K562 (cell line): ENCODE measurements around the gene IL4I1. TPM values are rescaled to one million over a fixed set of nuclear protein-coding genes. Genes with fewer than 3 reads are reported as not detected.
A peak's percentile ranks its signal among the peaks of the same experiment; 100 is the strongest.

ENCODE experiments used
- CXXC5 ChIP-seq: fragments of 250-450 bp; sonication (Bioruptor Pico); IDR thresholded peaks from 2 replicates; pipeline ENCODE4 v1.8.0; 2022; ENCODE audit warnings: inconsistent platforms, mild to moderate bottlenecking, moderate library complexity
- JUN ChIP-seq, 2 experiments: sonication (generic) in 1 of 2; formaldehyde crosslinking in 1 of 2; IDR thresholded peaks; 2 replicates each; pipeline versions ENCODE4 v1.6.1 to v1.8.0; 2012 to 2022; ENCODE audit warnings: borderline replicate concordance in 2 of 2, mild to moderate bottlenecking in 2 of 2, improper control_type of control experiment in 1 of 2, low read depth in 1 of 2, low read length in 1 of 2, missing genetic modification reagents in 1 of 2
- KLF6 ChIP-seq: fragments of 250-450 bp; sonication (Bioruptor Pico); IDR thresholded peaks from 2 replicates; pipeline ENCODE4 v1.4.0; 2020; ENCODE audit warnings: mild to moderate bottlenecking, moderate library complexity, borderline replicate concordance
- MXI1 ChIP-seq: IDR thresholded peaks from 2 replicates; pipeline ENCODE4 v1.6.1; 2011; ENCODE audit warnings: low read depth, mild to moderate bottlenecking, improper control_type of control experiment, low read length
- NONO ChIP-seq, 2 experiments: fragments of 200-400 bp in 1 of 2; fragments of 450-650 bp in 1 of 2; formaldehyde crosslinking in 1 of 2; IDR thresholded peaks; 2 replicates each; pipeline ENCODE4 v1.6.1; 2017; ENCODE audit warnings: low read depth in 2 of 2, mild to moderate bottlenecking in 2 of 2, moderate library complexity in 2 of 2, low read length in 1 of 2
- NR4A1 ChIP-seq, 2 experiments: fragments of 250-450 bp in 1 of 2; fragments of 450-650 bp in 1 of 2; sonication (Bioruptor Pico) in 1 of 2; IDR thresholded peaks; 2 replicates each; pipeline versions ENCODE4 v1.4.0 to v1.6.1; 2016 to 2020; ENCODE audit warnings: mild to moderate bottlenecking in 2 of 2, missing compliant biosample characterization in 1 of 2, missing genetic modification characterization in 1 of 2, moderate library complexity in 1 of 2
- RBM22 ChIP-seq: fragments of 200-400 bp; formaldehyde crosslinking; IDR thresholded peaks from 2 replicates; pipeline ENCODE4 v1.6.1; 2018; ENCODE audit warnings: low read length, low read depth; ENCODE audit not compliant: poor library complexity, severe bottlenecking
- RBM34 ChIP-seq: fragments of 200-400 bp; formaldehyde crosslinking; IDR thresholded peaks from 2 replicates; pipeline ENCODE4 v1.6.1; 2018; ENCODE audit warnings: low read length, borderline replicate concordance; ENCODE audit not compliant: insufficient read depth
- SETDB1 ChIP-seq: IDR thresholded peaks from one replicate; pipeline ENCODE4 v1.6.1; 2012; ENCODE audit warnings: low read length, control low read depth, inconsistent platforms
- SNIP1 ChIP-seq: fragments of 450-650 bp; IDR thresholded peaks from 2 replicates; pipeline ENCODE4 v1.7.1; 2017; ENCODE audit warnings: low read depth, mild to moderate bottlenecking
- STAT5A ChIP-seq: IDR thresholded peaks from 2 replicates; pipeline ENCODE4 v1.6.1; 2012; ENCODE audit warnings: low read length, inconsistent platforms, borderline replicate concordance
- TRIM24 ChIP-seq, 2 experiments: fragments of 450-650 bp; IDR thresholded peaks; 2 replicates each; pipeline ENCODE4 v1.6.1; 2016
- ZNF23 ChIP-seq: fragments of 250-450 bp; sonication (Bioruptor Pico); IDR thresholded peaks from 2 replicates; pipeline ENCODE4 v1.4.0; 2020; ENCODE audit warnings: mild to moderate bottlenecking
- ZNF444 ChIP-seq: fragments of 250-450 bp; sonication (Bioruptor Pico); IDR thresholded peaks from 2 replicates; pipeline ENCODE4 v1.4.0; 2020; ENCODE audit warnings: mild to moderate bottlenecking, moderate library complexity
- ZNF699 ChIP-seq: fragments of 250-450 bp; sonication (Bioruptor Pico); IDR thresholded peaks from 2 replicates; pipeline ENCODE4 v1.8.0; 2021; ENCODE audit warnings: mild to moderate bottlenecking, moderate library complexity; ENCODE audit not compliant: insufficient replicate concordance
- ZNF778 ChIP-seq: fragments of 450-650 bp; formaldehyde crosslinking; IDR thresholded peaks from 2 replicates; pipeline ENCODE4 v1.4.0; 2020; ENCODE audit warnings: mild to moderate bottlenecking, moderate library complexity
- polyA plus RNA-seq, 8 experiments: library from polyadenylated mRNA; depleted of rRNA in 4 of 8; stranded (reverse) in 5 of 8; unstranded in 3 of 8; fragments of >200 nt; fragmentation: Nextera tagmentation in 2 of 8; fragmentation: Illumina TruSeq in 1 of 8; extraction: Ambion mirVana in 2 of 8; extraction: Trizol in 1 of 8; gene quantifications; 2 replicates each; pipeline versions ENCODE4 v1.2.1 to v1.2.3, GENCODE V29; 2011 to 2014; ENCODE audit warnings: inconsistent platforms in 1 of 8, missing spikeins in 1 of 8
- total RNA-seq, 7 experiments: library from RNA; depleted of rRNA in 6 of 7; stranded (reverse); fragments of >200 nt in 6 of 7; fragmentation: Illumina TruSeq in 2 of 7; extraction: Trizol in 2 of 7; gene quantifications; 2 replicates each; pipeline versions ENCODE4 v1.2.1 to v1.2.3, GENCODE V29; 2011 to 2021; ENCODE audit warnings: low replicate concordance in 1 of 7
- TF ChIP-seq, protein P1 (sequence below): IDR thresholded peaks from 3 replicates; pipeline ENCODE4 v1.6.1; 2011; ENCODE audit warnings: borderline replicate concordance, mild to moderate bottlenecking, moderate library complexity; ENCODE audit not compliant: insufficient read length; ENCODE audit errors: extremely low read depth
- TF ChIP-seq, protein P2 (sequence below): sonication (generic); formaldehyde crosslinking; IDR thresholded peaks from 2 replicates; pipeline ENCODE4 v1.8.0; 2022; ENCODE audit warnings: mild to moderate bottlenecking, missing genetic modification reagents
- TF ChIP-seq, protein P3 (sequence below): sonication (generic); formaldehyde crosslinking; IDR thresholded peaks from 2 replicates; pipeline ENCODE4 v1.9.0; 2022; ENCODE audit warnings: mild to moderate bottlenecking, missing genetic modification reagents
- TF ChIP-seq, protein P4 (sequence below): fragments of 250-450 bp; sonication (Bioruptor Pico); IDR thresholded peaks from 2 replicates; pipeline ENCODE4 v1.8.0; 2021; ENCODE audit warnings: mild to moderate bottlenecking, moderate library complexity

IL4I1 gene
- total and polyA plus RNA-seq, 9 of the 15 experiments (the other 6 are each of a cell fraction or from before 2014, with no cell fraction given) = 0.06 to 0.95 (median 0.43) TPM; not detected in 2

DNA sequence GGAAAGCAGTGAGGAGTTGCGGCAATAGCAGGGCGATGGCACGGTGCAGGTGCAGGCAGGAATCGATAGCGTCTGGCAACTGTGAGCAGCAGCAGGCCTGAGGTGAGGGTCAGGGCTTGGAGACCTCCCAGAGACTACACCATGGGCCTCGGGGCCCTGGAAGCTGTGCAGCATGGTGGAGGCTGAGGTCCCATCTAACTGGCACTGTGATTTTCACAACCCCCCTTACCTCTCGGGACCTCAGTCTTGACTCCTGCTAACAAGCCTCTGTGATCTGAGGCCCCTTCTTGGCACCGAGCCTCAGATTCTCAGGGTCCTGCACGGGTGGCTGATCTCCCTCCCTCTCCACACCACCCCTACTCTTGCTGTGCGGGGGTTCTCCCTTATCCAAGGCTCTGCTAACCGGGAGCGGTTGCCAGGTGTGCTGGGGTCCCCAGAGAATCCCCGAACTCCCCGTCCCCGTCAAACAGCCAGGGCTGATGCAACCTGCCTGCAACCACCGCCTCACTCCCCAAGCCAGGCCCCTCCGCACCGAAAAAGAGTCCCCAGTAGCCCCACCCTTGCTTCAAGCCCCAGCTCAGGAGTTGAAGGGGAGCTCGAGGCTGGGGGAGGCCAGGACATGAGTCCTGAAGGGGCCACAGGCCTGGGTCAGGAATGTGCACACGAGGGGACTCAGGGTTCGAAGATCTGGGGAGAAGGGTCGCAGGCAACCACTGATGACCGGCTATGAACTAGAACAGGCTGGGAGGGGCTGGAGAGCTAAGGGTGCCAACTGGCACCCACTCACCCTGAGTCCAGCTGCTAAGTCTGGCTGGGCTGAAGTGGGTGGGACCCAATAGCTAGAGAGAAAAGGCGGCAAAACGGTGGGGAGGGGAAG lies 27.6 kb upstream of the IL4I1 start (continued):
- TF ChIP-seq, protein P1, sequence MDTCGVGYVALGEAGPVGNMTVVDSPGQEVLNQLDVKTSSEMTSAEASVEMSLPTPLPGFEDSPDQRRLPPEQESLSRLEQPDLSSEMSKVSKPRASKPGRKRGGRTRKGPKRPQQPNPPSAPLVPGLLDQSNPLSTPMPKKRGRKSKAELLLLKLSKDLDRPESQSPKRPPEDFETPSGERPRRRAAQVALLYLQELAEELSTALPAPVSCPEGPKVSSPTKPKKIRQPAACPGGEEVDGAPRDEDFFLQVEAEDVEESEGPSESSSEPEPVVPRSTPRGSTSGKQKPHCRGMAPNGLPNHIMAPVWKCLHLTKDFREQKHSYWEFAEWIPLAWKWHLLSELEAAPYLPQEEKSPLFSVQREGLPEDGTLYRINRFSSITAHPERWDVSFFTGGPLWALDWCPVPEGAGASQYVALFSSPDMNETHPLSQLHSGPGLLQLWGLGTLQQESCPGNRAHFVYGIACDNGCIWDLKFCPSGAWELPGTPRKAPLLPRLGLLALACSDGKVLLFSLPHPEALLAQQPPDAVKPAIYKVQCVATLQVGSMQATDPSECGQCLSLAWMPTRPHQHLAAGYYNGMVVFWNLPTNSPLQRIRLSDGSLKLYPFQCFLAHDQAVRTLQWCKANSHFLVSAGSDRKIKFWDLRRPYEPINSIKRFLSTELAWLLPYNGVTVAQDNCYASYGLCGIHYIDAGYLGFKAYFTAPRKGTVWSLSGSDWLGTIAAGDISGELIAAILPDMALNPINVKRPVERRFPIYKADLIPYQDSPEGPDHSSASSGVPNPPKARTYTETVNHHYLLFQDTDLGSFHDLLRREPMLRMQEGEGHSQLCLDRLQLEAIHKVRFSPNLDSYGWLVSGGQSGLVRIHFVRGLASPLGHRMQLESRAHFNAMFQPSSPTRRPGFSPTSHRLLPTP = no peak
- TF ChIP-seq JUN (IDR thresholded peaks at IDR 0.05; ENCODE audit: borderline replicate concordance, low read depth, low read length) = peak; percentile 47; the same call in 1 of the 2 replicates
- no peak for TF ChIP-seq JUN (CRISPR knock-in tag; IDR thresholded peaks at IDR 0.05; ENCODE audit: borderline replicate concordance)
- TF ChIP-seq STAT5A = no peak
- no peak for TF ChIP-seq ZNF699 (CRISPR knock-in tag)
- no peak for TF ChIP-seq MXI1
- no peak for TF ChIP-seq NONO (IDR thresholded peaks at IDR 0.05; ENCODE audit: low read depth in 2 of 2, low read length in 1 of 2)
- no peak for TF ChIP-seq NR4A1 (CRISPR knock-in tag; IDR thresholded peaks at IDR 0.05)
- peak; percentile 79 for TF ChIP-seq NR4A1 (tag; IDR thresholded peaks at IDR 0.05)
- TF ChIP-seq, protein P2, sequence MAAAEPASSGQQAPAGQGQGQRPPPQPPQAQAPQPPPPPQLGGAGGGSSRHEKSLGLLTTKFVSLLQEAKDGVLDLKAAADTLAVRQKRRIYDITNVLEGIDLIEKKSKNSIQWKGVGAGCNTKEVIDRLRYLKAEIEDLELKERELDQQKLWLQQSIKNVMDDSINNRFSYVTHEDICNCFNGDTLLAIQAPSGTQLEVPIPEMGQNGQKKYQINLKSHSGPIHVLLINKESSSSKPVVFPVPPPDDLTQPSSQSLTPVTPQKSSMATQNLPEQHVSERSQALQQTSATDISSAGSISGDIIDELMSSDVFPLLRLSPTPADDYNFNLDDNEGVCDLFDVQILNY (CRISPR knock-in tag) = no peak
- TF ChIP-seq CXXC5 (CRISPR knock-in tag) = peak; percentile 91
- TF ChIP-seq ZNF778 = no peak
- TF ChIP-seq ZNF23 (CRISPR knock-in tag) = no peak
- peak; percentile 61 for TF ChIP-seq RBM22
- TF ChIP-seq KLF6 = peak; percentile 97
- no peak for TF ChIP-seq SETDB1
- TF ChIP-seq TRIM24 (IDR thresholded peaks at IDR 0.05) = peak; percentile 89 to 93
- TF ChIP-seq, protein P3, sequence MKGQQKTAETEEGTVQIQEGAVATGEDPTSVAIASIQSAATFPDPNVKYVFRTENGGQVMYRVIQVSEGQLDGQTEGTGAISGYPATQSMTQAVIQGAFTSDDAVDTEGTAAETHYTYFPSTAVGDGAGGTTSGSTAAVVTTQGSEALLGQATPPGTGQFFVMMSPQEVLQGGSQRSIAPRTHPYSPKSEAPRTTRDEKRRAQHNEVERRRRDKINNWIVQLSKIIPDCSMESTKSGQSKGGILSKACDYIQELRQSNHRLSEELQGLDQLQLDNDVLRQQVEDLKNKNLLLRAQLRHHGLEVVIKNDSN (CRISPR knock-in tag) = 0 out of 2 replicates have a peak, but pooled peaks have one; percentile 2
- no peak for TF ChIP-seq RBM34
- TF ChIP-seq ZNF444 (CRISPR knock-in tag) = peak; percentile 38
- no peak for TF ChIP-seq SNIP1
- TF ChIP-seq, protein P4, sequence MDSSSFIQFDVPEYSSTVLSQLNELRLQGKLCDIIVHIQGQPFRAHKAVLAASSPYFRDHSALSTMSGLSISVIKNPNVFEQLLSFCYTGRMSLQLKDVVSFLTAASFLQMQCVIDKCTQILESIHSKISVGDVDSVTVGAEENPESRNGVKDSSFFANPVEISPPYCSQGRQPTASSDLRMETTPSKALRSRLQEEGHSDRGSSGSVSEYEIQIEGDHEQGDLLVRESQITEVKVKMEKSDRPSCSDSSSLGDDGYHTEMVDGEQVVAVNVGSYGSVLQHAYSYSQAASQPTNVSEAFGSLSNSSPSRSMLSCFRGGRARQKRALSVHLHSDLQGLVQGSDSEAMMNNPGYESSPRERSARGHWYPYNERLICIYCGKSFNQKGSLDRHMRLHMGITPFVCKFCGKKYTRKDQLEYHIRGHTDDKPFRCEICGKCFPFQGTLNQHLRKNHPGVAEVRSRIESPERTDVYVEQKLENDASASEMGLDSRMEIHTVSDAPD (CRISPR knock-in tag) = 0 out of 2 replicates have a peak, but pooled peaks have one; percentile 27
